Measurements from ENCODE around the gene CYBA.

Gene CYBA

GRCh38 chr16:88631384-88631783 is 19.5 kb downstream of the CYBA start:
- DNase-seq (ENCODE audit: low read depth): no peak

GRCh38 chr16:88630941-88631340 is 19.9 kb downstream of the CYBA start:
- no peak for DNase-seq (ENCODE audit: low read depth)

GRCh38 chr16:88630433-88630832 is 20.4 kb downstream of the CYBA start:
- DNase-seq (ENCODE audit: low read depth): no peak

DNA sequence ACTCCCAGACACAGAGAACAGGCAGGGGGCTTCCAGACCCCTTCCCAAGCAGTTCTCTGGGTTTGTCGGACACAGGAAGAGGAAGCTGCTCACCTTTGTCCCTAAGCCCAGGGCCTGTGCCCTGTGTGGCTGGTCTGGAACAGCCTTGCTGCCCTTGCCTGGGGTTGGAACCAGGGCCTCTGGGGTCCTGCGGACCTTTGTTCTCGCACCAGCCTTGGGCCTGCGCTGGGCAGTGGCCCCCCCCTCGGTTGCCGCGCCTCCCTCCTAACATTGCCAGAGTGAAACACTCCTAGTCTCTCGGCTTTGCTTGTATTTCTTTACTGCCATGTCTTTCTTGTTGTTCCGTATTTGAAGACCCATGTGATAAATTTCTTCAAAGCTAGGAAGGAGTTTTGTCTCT is 21.0 kb downstream of the CYBA start:
- no peak for DNase-seq (ENCODE audit: low read depth)

GRCh38 chr16:88628512-88628974 is 22.3 kb downstream of the CYBA start:
- no peak for DNase-seq (ENCODE audit: low read depth)

- no peak for DNase-seq (ENCODE audit: low read depth)
Measured at GRCh38 chr16:88627531-88628411, 23.1 kb downstream of the CYBA start.

GRCh38 chr16:88626646-88627045 is 24.2 kb downstream of the CYBA start:
- DNase-seq (ENCODE audit: low read depth): no peak

DNA sequence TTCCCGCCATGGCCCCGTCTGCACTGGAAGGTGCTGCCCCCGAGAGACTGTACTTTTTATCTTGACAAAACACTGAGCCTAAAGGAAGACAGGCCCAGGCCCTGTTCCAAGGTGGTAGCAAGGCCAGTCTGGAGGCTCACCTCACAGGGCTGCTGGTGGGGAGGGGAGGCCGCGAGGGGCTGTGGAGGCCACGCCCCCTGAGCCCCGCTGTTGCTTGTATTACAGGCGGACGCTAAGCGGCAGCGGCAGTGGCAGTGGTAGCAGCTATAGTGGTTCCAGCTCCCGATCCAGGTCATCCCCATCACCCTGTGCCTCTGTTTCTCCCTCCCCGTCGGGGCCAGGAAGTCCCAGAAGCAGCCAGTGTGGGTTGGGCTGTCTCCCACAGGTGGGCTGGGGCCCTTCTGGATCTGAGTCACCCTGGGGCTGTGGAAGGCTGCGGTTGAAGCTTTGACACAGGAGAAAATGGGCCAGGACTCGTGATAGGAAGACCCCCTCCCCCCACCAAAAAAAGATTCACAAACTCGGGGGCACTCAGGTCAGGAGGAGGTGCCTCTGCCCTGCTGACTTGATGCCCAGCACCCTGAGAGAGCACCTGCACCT is 25.8 kb downstream of the CYBA start:
- DNase-seq (ENCODE audit: low read depth): no peak

- DNase-seq (ENCODE audit: low read depth): no peak
Measured at GRCh38 chr16:88624481-88624880, 26.4 kb downstream of the CYBA start.

- no peak for DNase-seq (ENCODE audit: low read depth)
Measured at GRCh38 chr16:88623858-88624257, 27.0 kb downstream of the CYBA start.

GRCh38 chr16:88622866-88623265 is 28.0 kb downstream of the CYBA start:
- DNase-seq (ENCODE audit: low read depth): no peak

DNA sequence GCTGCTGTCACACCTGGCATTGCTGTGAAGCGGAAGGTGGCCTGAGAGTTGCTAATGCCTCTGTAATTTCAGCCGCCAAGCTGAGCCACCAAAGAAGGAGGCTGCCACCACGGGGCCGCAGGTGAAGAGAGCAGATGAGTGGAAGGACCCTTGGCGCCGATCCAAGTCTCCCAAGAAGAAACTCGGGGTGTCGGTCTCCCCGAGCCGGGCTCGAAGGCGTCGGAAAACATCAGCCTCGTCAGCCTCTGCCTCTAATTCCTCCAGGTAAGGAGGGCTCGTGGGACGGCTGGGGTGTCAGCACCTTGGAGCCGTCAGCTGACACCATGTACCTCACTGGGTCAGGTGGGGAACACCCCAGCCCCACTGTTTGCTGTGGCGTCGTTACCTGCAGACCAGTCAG is 28.7 kb downstream of the CYBA start:
- DNase-seq (ENCODE audit: low read depth): no peak

DNA sequence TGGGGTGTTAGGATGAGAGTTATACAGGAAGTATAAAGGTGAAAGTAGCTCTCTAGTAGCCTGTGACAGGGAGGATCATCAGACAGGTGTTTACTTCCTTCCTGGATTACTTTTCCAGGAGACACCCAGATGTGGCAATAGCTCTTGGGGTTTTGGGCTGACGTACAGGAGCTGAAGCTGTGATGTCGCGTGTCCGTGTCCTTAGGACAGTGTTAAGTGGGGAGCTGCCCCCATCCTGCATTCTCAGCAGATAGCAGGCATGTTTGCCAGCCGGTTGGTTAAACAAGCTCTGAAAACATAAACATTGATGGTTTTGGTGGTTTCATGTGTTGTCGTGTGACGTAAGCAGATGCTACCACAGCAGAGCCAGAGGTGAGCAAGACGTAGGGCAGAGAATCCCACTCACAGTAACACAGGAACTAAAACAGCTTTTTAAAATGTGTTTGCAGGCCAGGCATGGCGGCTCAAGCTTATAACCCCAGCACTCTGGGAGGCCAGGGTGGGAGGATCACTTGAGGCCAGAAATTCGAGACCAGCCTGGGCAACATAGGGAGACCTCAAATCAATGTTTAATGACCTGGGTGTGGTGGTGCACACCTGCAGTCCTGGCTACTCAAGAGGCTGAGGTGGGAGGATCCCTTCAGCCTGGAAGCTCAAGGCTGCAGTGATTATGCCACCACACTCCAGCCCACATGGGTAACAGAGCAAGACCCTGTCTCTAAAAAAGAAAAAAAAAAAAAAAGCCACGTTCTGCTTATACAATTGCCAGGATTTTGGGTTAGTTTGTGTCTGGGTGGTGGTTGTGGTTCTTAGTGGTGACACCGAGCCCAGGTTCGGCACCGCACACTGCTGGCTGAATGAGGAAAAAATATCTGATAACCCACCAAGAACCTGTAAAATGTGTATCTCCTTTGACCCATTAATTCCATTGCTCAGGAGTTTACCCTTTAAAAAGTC is 30.7 kb downstream of the CYBA start:
- no peak for DNase-seq (ENCODE audit: low read depth)

DNA sequence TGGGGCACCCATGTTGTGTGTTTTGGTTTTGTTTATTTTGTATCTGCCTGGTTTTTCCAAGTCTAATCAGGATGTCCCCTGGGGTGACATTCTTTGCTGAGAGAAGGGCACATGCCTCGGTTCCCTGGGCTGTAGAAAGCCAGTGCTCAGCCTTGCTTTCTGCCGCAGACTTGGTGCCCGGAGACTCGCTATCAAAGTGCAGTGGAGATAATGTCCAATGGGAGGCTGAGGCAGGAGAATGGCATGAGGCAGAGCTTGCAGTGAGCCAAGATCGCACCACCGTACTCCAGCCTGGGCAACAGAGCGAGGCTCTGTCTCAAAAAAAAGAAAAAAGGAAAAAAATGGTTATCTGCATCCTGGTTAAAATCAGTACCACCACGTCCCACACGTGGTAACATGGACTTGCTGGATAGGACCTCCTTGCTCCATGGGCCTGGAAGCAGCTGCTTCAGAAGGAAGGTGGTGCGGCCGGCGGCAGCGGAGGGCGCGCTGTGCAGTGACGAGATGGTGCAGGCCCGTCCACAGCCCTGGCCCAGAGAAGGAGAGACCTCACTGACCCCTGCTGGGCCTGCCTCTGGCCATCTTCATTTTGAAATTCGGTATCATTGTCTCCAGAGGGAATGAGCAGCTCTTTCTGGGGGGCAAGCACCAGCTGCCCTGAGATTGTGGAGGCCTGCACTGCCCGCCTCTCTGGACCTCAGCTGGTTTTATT is 31.7 kb downstream of the CYBA start:
- no peak for DNase-seq (ENCODE audit: low read depth)

GRCh38 chr16:88618182-88618955 is 32.5 kb downstream of the CYBA start:
- no peak for DNase-seq (ENCODE audit: low read depth)

GRCh38 chr16:88617268-88618031 is 33.4 kb downstream of the CYBA start:
- no peak for DNase-seq (ENCODE audit: low read depth)

DNA sequence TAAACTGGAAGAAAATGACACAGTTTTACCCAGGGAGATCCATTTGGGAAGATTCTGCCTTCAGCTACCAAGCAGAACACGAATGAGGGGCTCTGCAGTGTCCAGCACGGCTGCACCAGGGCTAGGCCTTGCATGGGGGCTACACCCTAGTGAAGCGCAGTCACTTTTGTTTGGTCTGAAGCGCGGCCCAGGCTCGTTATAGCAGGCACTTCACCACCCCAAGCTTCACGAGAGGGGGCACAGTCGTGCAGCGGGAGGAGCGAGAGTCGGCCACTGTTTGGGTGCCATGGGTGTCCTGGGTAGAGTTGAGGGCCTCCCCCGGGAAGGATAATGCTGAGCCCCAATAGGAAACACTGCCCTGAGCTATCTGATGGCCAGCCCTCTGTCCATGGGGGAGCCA is 34.1 kb downstream of the CYBA start:
- no peak for DNase-seq (ENCODE audit: low read depth)

DNA sequence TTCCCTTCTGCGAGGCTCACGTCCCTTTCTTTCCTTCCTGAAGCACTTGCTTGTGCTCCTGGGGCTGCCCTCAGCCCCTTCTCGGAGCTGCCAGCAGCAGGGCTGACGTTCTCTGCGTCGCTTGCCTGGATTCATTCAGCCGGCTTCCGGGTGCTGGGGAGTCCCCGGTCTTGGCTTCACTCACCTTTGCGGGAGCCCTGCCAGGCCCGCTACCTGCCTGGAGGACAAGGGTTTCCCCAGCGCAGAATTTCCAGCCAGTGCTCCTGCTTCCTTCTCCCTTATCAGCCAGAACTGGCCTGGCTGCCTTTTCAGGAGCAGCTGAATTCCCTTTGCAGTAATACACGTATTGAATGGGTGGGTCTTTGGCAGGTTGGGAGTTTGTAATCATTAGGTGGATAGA is 34.5 kb downstream of the CYBA start:
- no peak for DNase-seq (ENCODE audit: low read depth)

GRCh38 chr16:88614818-88615580 is 35.9 kb downstream of the CYBA start:
- no peak for DNase-seq (ENCODE audit: low read depth)
